Activated naive CD4-positive, alpha-beta T cell treated with anti-CD3 and anti-CD28 coated beads, Interleukin-2, amount 50 U/mL, for 24 hours (primary cell): ENCODE data around the gene EFNA5.

ENCODE experiments used
- H3K27ac Mint-ChIP-seq: one replicate; pipeline ENCODE4 v1.8.0; 2021; ENCODE audit warnings: mild to moderate bottlenecking, mixed read lengths
- H3K27me3 Mint-ChIP-seq: one replicate; pipeline ENCODE4 v1.8.0; 2021; ENCODE audit warnings: mixed read lengths
- H3K36me3 Mint-ChIP-seq: one replicate; pipeline ENCODE4 v1.8.0; 2021; ENCODE audit warnings: mixed read lengths
- H3K4me1 Mint-ChIP-seq: one replicate; pipeline ENCODE4 v1.8.0; 2021; ENCODE audit warnings: mixed read lengths
- H3K4me3 Mint-ChIP-seq: one replicate; pipeline ENCODE4 v1.8.0; 2021; ENCODE audit warnings: mild to moderate bottlenecking, mixed read lengths
- H3K9me3 Mint-ChIP-seq: one replicate; pipeline ENCODE4 v1.8.0; 2021; ENCODE audit warnings: mixed read lengths

Gene EFNA5

GRCh38 chr5:107544967-107545366, 125.8 kb downstream of the EFNA5 start:
- H3K4me3 Mint-ChIP-seq = no peak overlapping the region
- H3K9me3 Mint-ChIP-seq = no peaks in the 10 kb centered on the region
- H3K4me1 Mint-ChIP-seq = no peaks in the 10 kb centered on the region
- H3K27ac Mint-ChIP-seq = no peak overlapping the region
- H3K36me3 Mint-ChIP-seq = no peaks in the 10 kb centered on the region
- H3K27me3 Mint-ChIP-seq = no peaks in the 10 kb centered on the region

GRCh38 chr5:107544476-107544875, 126.3 kb downstream of the EFNA5 start:
- H3K27me3 Mint-ChIP-seq = no peaks in the 10 kb centered on the region
- no peak overlapping the region for H3K4me3 Mint-ChIP-seq
- no peaks in the 10 kb centered on the region for H3K4me1 Mint-ChIP-seq
- H3K27ac Mint-ChIP-seq = no peak overlapping the region
- no peaks in the 10 kb centered on the region for H3K36me3 Mint-ChIP-seq
- H3K9me3 Mint-ChIP-seq = no peaks in the 10 kb centered on the region

GRCh38 chr5:107543868-107544267, 126.9 kb downstream of the EFNA5 start:
- H3K4me1 Mint-ChIP-seq = no peaks in the 10 kb centered on the region
- no peaks in the 10 kb centered on the region for H3K36me3 Mint-ChIP-seq
- no peaks in the 10 kb centered on the region for H3K9me3 Mint-ChIP-seq
- H3K27ac Mint-ChIP-seq = no peak overlapping the region
- no peaks in the 10 kb centered on the region for H3K27me3 Mint-ChIP-seq
- no peak overlapping the region for H3K4me3 Mint-ChIP-seq

- H3K27me3 Mint-ChIP-seq = peaks cover 2% of the 10 kb centered on the region
- no peak overlapping the region for H3K4me3 Mint-ChIP-seq
- no peaks in the 10 kb centered on the region for H3K4me1 Mint-ChIP-seq
- no peaks in the 10 kb centered on the region for H3K9me3 Mint-ChIP-seq
- H3K27ac Mint-ChIP-seq = no peak overlapping the region
- no peaks in the 10 kb centered on the region for H3K36me3 Mint-ChIP-seq
Observed at GRCh38 chr5:107542831-107543231, 127.9 kb downstream of the EFNA5 start.

GRCh38 chr5:107542428-107542827, 128.3 kb downstream of the EFNA5 start:
- no peaks in the 10 kb centered on the region for H3K4me1 Mint-ChIP-seq
- no peak overlapping the region for H3K27ac Mint-ChIP-seq
- no peaks in the 10 kb centered on the region for H3K36me3 Mint-ChIP-seq
- H3K27me3 Mint-ChIP-seq = peaks cover 2% of the 10 kb centered on the region
- no peak overlapping the region for H3K4me3 Mint-ChIP-seq
- H3K9me3 Mint-ChIP-seq = no peaks in the 10 kb centered on the region

- H3K36me3 Mint-ChIP-seq = no peaks in the 10 kb centered on the region
- no peaks in the 10 kb centered on the region for H3K4me1 Mint-ChIP-seq
- no peak overlapping the region for H3K4me3 Mint-ChIP-seq
- no peaks in the 10 kb centered on the region for H3K9me3 Mint-ChIP-seq
- peaks cover 2% of the 10 kb centered on the region for H3K27me3 Mint-ChIP-seq
- no peak overlapping the region for H3K27ac Mint-ChIP-seq
Observed at GRCh38 chr5:107541400-107541799, 129.3 kb downstream of the EFNA5 start.

GRCh38 chr5:107539726-107540330, 130.9 kb downstream of the EFNA5 start:
- Mint-ChIP-seq H3K4me3 (no peak overlapping the region), H3K36me3 (no peaks in the 10 kb centered on the region), H3K27ac (no peak overlapping the region), H3K27me3 (peaks cover 2% of the 10 kb centered on the region), H3K9me3 (no peaks in the 10 kb centered on the region), H3K4me1 (no peaks in the 10 kb centered on the region)

- no peaks in the 10 kb centered on the region for H3K4me1 Mint-ChIP-seq
- H3K4me3 Mint-ChIP-seq = no peak overlapping the region
Observed at GRCh38 chr5:107538805-107539445, 131.8 kb downstream of the EFNA5 start.

GRCh38 chr5:107538331-107538730, 132.4 kb downstream of the EFNA5 start:
- Mint-ChIP-seq H3K27ac (no peak overlapping the region), H3K36me3 (no peaks in the 10 kb centered on the region), H3K27me3 (peaks cover 2% of the 10 kb centered on the region), H3K4me3 (no peak overlapping the region), H3K9me3 (no peaks in the 10 kb centered on the region), H3K4me1 (no peaks in the 10 kb centered on the region)

More at GRCh38 chr5:107538805-107539445, 131.8 kb downstream of the EFNA5 start:
- Mint-ChIP-seq H3K27ac (no peak overlapping the region), H3K36me3 (no peaks in the 10 kb centered on the region), H3K27me3 (peaks cover 2% of the 10 kb centered on the region), H3K9me3 (no peaks in the 10 kb centered on the region)

- Mint-ChIP-seq H3K27me3 (peaks cover 4% of the 10 kb centered on the region), H3K36me3 (no peaks in the 10 kb centered on the region), H3K27ac (no peak overlapping the region), H3K4me1 (no peaks in the 10 kb centered on the region), H3K9me3 (no peaks in the 10 kb centered on the region), H3K4me3 (no peak overlapping the region)
Observed at GRCh38 chr5:107535849-107536248, 134.9 kb downstream of the EFNA5 start.

GRCh38 chr5:107533910-107534876, 136.5 kb downstream of the EFNA5 start:
- H3K27me3 Mint-ChIP-seq = peaks cover 5% of the 10 kb centered on the region
- H3K27ac Mint-ChIP-seq = no peak overlapping the region
- H3K9me3 Mint-ChIP-seq = no peaks in the 10 kb centered on the region
- H3K4me3 Mint-ChIP-seq = no peak overlapping the region
- no peaks in the 10 kb centered on the region for H3K36me3 Mint-ChIP-seq
- H3K4me1 Mint-ChIP-seq = no peaks in the 10 kb centered on the region

- Mint-ChIP-seq H3K9me3 (no peaks in the 10 kb centered on the region), H3K27ac (no peak overlapping the region), H3K27me3 (peaks cover 5% of the 10 kb centered on the region), H3K4me1 (no peaks in the 10 kb centered on the region), H3K4me3 (no peak overlapping the region), H3K36me3 (no peaks in the 10 kb centered on the region)
Observed at GRCh38 chr5:107532916-107533315, 137.8 kb downstream of the EFNA5 start.

- H3K27me3 Mint-ChIP-seq = peaks cover 5% of the 10 kb centered on the region
- no peak overlapping the region for H3K27ac Mint-ChIP-seq
- H3K36me3 Mint-ChIP-seq = no peaks in the 10 kb centered on the region
- no peaks in the 10 kb centered on the region for H3K9me3 Mint-ChIP-seq
- H3K4me3 Mint-ChIP-seq = no peak overlapping the region
- H3K4me1 Mint-ChIP-seq = no peaks in the 10 kb centered on the region
Observed at GRCh38 chr5:107532169-107532878, 138.4 kb downstream of the EFNA5 start.

GRCh38 chr5:107531308-107531707, 139.4 kb downstream of the EFNA5 start:
- H3K36me3 Mint-ChIP-seq = no peaks in the 10 kb centered on the region
- H3K27ac Mint-ChIP-seq = no peak overlapping the region
- H3K4me3 Mint-ChIP-seq = no peak overlapping the region
- no peaks in the 10 kb centered on the region for H3K9me3 Mint-ChIP-seq
- peaks cover 5% of the 10 kb centered on the region for H3K27me3 Mint-ChIP-seq
- H3K4me1 Mint-ChIP-seq = no peaks in the 10 kb centered on the region

- H3K4me1 Mint-ChIP-seq = no peaks in the 10 kb centered on the region
Observed at GRCh38 chr5:107529618-107530017, 141.1 kb downstream of the EFNA5 start.

More at GRCh38 chr5:107529618-107530017, 141.1 kb downstream of the EFNA5 start:
- no peak overlapping the region for H3K27ac Mint-ChIP-seq
- peaks cover 6% of the 10 kb centered on the region for H3K27me3 Mint-ChIP-seq
- H3K4me3 Mint-ChIP-seq = no peak overlapping the region
- H3K36me3 Mint-ChIP-seq = no peaks in the 10 kb centered on the region
- no peaks in the 10 kb centered on the region for H3K9me3 Mint-ChIP-seq
